Endothelial cell of hepatic sinusoid (primary cell): ENCODE results near the gene EMID1.

Source experiments
- in situ Hi-C: cut with HindIII; loops from 2 replicates; pipeline ENCODE4 v1.10.0; 2017; ENCODE audit warnings: low sequenced_read_pairs

The EMID1 gene

GRCh38 chr22:29277927-29278326 lies 72.2 kb downstream of the EMID1 start:
- in situ Hi-C loops, result loop anchor here (5.0 kb wide), 1 partner anchor 69 kb away; no protein-coding TSS in a partner anchor

- in situ Hi-C loops, result no loop called here
These were observed 78.5 kb downstream of the EMID1 start for GRCh38 chr22:29284196-29284595.

GRCh38 chr22:29288837-29289236 lies 83.1 kb downstream of the EMID1 start:
- in situ Hi-C loops, result no loop called here

GRCh38 chr22:29290061-29290460 lies 84.4 kb downstream of the EMID1 start:
- in situ Hi-C loops, result no loop called here

- in situ Hi-C loops, result no loop called here
These were observed 85.5 kb downstream of the EMID1 start for GRCh38 chr22:29291215-29291614.

GRCh38 chr22:29292379-29292778 lies 86.7 kb downstream of the EMID1 start:
- in situ Hi-C loops, result no loop called here

GRCh38 chr22:29298641-29299040 lies 92.9 kb downstream of the EMID1 start:
- in situ Hi-C loops, result no loop called here

GRCh38 chr22:29299136-29299900 lies 93.6 kb downstream of the EMID1 start:
- in situ Hi-C loops, result no loop called here

GRCh38 chr22:29300467-29300806 lies 94.7 kb downstream of the EMID1 start:
- in situ Hi-C loops, result no loop called here

GRCh38 chr22:29300807-29301601 lies 95.3 kb downstream of the EMID1 start:
- in situ Hi-C loops, result no loop called here

GRCh38 chr22:29301716-29302401 lies 96.2 kb downstream of the EMID1 start:
- in situ Hi-C loops, result no loop called here

- in situ Hi-C loops, result no loop called here
These were observed 96.6 kb downstream of the EMID1 start for GRCh38 chr22:29302402-29302680.

GRCh38 chr22:29302681-29303465 lies 97.2 kb downstream of the EMID1 start:
- in situ Hi-C loops, result no loop called here

GRCh38 chr22:29305836-29306174 lies 100.1 kb downstream of the EMID1 start:
- in situ Hi-C loops, result no loop called here

- in situ Hi-C loops, result no loop called here
These were observed 100.6 kb downstream of the EMID1 start, which contains the start of gene GAS2L1 for GRCh38 chr22:29306175-29306834. TSS of gene GAS2L1 (plus strand) at chr22:29306650. CDS start at chr22:29308106, 1,456 bp downstream.

- in situ Hi-C loops, result no loop called here
These were observed 101.3 kb downstream of the EMID1 start for GRCh38 chr22:29306835-29307595.

- in situ Hi-C loops, result no loop called here
These were observed 102.0 kb downstream of the EMID1 start for GRCh38 chr22:29307596-29308147.

GRCh38 chr22:29308148-29308790 lies 102.6 kb downstream of the EMID1 start:
- in situ Hi-C loops, result no loop called here

- in situ Hi-C loops, result no loop called here
These were observed 103.1 kb downstream of the EMID1 start for GRCh38 chr22:29308791-29309262.
